NCI-H446 treated with DMSO at 0.1 percent for 48 hours (cell line): ENCODE data around the gene EXOC2.

Source experiments
- DNase-seq: peaks from one replicate; lab custom pipeline; 2025; lab: John Stamatoyannopoulos, UW

EXOC2 gene

DNA sequence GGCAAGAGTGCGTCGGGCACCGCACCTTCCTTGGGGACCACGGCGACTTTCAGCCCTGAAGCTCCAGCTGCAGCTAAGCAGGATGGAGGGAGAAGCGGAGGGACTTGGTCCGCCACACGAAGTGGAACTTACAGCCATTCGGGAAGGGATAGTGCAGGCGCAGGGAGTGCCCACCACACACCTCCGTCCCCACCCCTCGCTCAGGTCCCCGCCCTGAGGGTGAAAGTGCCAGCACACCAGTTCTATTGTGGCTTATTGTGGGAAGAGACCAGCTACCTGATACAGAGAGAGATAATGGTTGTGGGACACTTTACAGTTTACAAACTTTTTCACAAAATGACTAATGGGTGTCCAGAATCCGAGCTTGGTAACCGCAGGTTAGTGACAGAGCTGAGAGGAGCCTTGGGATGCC is 225.3 kb downstream of the EXOC2 start:
- no peak for DNase-seq

GRCh38 chr6:467111-467510 is 225.8 kb downstream of the EXOC2 start:
- DNase-seq = no peak

DNA sequence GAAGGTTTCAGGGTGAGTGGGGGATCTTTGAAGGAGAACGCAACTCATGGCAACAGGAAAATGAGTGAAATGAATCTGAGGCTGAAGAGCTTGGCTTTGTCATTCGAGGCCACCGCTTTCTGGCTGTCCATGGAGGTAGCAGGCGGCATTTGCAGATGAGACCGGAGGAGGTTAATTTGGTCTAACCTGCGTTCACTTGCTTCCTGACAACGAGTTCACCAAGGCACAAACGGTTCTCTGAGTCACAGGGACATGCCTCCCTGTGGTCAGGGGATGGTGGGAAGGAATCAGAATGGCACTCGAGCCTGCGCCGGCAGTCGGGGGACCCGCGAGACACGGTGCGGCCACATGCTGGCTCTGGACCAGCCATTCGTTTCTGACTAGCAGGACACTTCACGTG is 226.4 kb downstream of the EXOC2 start:
- no peak for DNase-seq

- no peak for DNase-seq
Observed at GRCh38 chr6:465531-466348, 227.2 kb downstream of the EXOC2 start.

GRCh38 chr6:456887-457286 is 236.1 kb downstream of the EXOC2 start:
- DNase-seq = no peak

GRCh38 chr6:456358-456867 is 236.5 kb downstream of the EXOC2 start:
- no peak for DNase-seq

- DNase-seq = no peak
Observed at GRCh38 chr6:455835-456234, 237.1 kb downstream of the EXOC2 start.

DNA sequence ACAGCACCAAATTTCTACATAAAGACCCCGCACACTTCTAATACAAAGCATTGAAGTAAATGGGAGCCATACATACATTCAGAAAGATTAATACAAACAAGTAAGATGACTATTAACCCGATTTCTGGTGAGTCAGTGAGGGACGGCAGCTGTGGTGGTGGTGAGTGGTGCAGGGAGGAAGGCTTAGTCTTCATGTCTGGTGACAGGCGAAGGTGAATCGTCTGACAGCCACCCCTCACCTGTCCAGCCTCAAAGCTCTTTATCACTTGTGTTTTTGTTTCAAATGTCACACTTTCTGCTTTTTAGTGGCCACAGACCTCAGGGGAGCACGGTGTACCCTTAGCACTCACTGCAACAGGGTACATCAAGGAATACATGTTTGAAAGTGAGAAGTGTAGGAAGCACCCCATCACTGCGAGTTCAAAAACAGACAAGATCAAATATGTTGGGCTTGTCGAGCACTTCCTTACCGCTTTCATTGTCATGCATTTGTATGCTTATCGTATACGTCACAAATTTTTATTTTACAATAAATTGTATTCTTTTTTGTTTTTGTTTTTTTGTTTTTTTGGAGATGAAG is 237.8 kb downstream of the EXOC2 start:
- no peak for DNase-seq

DNA sequence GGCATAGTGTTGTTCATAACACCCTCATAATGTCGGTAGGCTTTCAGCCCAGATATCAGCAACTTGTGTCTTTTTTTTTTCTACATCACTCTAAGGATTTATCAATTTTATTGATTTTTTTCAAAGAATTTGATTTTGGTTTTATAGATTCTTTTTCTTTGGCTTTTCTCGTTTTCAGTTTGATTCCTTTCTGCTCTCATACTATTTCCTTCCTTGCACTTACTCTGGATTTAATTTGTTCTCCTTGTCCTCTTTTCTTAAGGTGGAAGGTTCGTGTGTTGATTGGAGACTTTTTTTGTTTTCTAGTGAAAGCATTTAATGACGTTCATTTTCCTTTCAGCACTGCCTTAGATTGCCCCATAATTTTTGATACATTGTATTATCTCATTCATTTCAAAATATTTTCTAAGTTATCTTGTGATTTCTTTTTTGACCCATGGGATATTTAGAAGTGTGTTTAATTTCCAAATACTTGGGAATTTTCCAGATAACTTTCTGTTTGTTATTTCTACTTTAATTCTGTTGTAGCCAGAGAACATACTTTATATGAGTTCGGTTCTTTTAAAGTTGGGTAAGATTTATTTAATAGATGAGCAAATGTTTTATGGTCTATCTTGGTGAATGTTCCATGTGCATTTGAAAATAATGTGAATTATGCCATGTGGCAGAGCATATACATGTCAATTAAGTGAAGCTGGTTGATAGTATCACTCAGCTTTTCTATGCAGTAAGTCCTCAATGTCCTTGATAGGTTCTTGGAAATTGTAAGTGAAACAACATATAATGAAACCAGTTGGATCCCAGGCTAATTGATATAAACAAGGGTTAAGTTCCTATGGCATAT is 238.6 kb downstream of the EXOC2 start:
- DNase-seq = no peak

DNA sequence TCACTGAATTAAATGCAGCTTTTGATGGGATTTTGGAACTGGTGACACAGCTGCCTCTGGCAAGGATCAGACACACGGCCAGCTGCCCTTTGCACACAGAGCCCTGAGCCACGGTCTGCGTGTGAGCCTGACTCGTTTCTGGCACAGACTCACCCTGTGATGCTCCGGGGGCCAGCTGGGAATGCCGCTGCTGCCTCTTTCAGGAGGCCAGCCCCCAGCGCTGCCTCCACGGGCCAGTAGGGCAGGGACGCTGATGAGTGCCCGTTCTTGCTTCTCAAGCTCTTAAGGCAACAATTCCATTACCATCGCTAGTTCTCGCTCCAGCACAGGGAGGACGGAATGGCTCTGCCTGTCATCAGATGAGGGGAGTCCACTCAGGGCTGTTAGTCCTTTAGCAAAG is 239.8 kb downstream of the EXOC2 start:
- DNase-seq = no peak

GRCh38 chr6:452301-453067 is 240.5 kb downstream of the EXOC2 start:
- no peak for DNase-seq

DNA sequence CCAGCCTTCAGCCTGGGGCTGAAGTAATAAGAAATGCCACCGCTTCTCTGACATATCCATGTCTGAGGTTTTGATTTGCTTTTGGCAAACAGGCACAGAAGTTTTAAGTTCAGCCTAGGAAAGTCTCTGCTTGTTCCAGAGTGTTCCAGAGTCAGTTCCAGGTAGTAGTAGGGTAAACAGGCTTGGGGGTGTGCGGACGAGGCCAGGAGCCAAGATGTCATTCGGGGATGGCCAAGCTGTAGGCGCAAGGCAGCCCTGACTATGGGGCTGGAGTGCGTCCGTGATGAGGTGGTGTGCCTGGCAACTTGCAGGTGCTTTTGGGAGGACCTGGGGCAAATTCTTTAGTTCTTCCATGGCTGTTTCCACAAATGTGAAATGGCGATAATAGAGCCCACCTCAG is 241.1 kb downstream of the EXOC2 start:
- no peak for DNase-seq

DNA sequence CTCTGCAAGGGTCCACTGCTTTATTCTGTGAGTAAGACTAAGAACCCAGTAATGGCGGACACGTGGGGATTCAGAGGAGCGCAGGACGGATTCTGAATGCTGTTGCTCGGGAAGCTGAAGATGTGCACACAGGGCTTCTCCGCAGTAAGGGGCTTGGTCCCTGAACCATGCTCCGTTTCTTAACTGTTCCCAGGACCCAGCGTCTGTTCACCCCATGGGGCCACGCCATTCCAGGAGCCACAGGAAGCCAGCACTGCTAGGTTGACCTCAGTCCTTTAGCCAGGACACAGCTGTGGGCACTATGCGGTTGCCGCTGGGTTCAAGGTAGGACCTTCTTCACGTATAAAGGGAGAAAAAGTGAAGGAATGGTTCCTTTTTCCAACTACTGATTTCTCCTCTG is 241.6 kb downstream of the EXOC2 start:
- DNase-seq = no peak

- DNase-seq = no peak
Observed at GRCh38 chr6:449486-450419, 243.2 kb downstream of the EXOC2 start.

GRCh38 chr6:449057-449430 is 243.9 kb downstream of the EXOC2 start:
- no peak for DNase-seq

DNA sequence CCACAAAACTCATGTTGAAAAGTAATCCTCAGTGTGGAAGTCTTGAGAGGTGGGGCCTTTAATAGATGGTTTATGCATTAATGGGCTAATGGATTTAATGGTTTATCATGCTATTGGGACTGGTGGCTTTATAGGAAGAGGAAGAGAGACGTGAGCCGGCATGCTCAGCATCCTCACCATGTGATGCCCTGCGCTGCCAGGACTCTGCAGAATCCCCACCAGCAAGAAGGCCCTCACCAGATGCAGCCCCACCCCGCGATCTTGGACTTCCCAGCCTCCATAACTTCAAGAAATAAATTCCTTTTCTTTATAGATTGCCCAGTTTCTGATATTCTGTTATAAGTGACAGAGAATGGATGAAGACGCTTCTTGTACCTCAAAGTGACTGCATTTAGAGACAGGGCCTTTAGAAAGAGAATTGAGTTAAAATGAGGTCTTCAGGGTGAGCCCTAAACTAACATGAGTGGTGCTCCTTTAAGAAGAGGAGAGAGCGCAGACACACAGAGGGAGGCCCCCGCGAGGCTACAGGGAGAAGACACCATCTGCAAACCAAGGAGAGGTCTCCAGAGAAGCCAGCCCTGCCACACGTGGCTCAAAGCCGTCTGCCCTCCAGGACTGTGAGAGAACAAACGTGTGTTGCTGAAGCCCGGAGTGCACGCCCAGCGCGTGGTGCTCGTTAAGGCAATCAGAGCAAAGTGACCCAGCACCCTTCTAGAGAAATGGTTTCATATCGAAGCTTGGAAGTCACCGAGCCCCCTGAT is 244.5 kb downstream of the EXOC2 start:
- no peak for DNase-seq

- no peak for DNase-seq
Observed at GRCh38 chr6:447381-448165, 245.4 kb downstream of the EXOC2 start.

DNA sequence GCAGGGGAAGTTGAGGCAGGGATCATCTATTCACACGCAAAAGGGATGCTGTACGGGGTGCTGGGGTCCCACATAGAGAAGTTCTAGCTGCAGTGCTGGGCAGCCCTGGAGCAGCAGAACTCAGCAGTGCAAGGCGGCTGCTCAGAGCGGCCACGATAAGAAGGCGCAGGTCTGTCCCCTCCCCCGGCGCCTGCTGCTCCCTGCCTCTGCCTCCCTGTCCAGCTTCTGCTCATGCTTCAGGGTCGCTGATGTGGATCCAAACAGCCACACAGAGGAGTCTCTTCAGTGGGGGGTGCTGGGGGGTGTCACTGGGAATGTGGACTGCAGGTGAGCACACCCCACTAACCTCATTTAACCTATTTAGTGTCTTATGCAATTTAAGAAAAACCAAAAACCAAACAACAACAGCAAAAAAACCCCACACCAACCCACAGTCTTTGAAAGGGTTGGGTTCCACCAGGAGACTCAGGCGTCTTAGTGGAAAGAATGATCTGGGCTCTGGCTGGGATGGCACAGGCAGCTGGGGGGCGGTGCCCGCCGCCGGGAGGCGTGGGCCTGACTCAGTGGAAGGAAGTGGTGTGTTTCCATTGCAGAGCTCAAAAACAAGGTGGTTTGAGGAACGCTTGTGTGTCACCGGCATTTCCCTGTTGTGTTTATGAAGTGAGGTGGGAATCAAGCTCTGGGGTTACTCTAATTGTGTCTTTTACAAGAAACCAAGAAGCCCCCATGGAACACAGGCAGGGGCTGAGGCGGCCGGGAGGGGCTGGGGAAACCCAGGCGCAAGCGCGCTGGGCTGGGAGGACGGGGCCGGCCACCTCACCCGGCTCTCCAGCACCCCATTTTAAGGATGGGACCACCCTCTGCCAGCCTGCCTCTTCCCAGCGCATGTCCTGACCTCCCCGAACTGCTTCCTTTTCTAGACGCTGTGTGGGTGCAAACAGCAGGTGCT is 246.2 kb downstream of the EXOC2 start:
- DNase-seq = no peak
